ENCODE results near the gene NBPF20.
"Not testable (repeated sequence)": the region's sequence is repeated elsewhere in the genome, so short reads cannot be mapped to it uniquely, and the experiment has no call there.

GRCh38 chr1:145459591-145459990 is 34.2 kb upstream of the NBPF20 start:
- TF ChIP-seq CTCF (conservative IDR thresholded peaks at IDR 0.05); EZH2 (IDR thresholded peaks at IDR 0.05; ENCODE audit: low read depth): not testable (repeated sequence)
